CD4-positive, alpha-beta T cell (primary cell): ENCODE measurements around the gene AMZ1. TPM values are rescaled to one million over a fixed set of nuclear protein-coding genes. Genes with fewer than 3 reads are reported as not detected.

ENCODE experiments used
- ATAC-seq: fragments of 200-7000 bp; cut with Tn5 transposase; one replicate; pipeline ENCODE4 v1.10.0; 2022; ENCODE audit warnings: mild to moderate bottlenecking; ENCODE audit not compliant: poor library complexity
- CTCF ChIA-PET: fragments of 350-600 bp; sonication (Branson Sonifier 250); formaldehyde crosslinking; loops from one replicate; lab custom pipeline; 2021; ENCODE audit warnings: antibody characterized with exemption, inconsistent platforms; lab: Charles Lee
- POLR2A ChIA-PET: fragments of 350-600 bp; sonication (Branson Sonifier 250); formaldehyde crosslinking; loops from one replicate; lab custom pipeline; 2021; ENCODE audit warnings: antibody characterized with exemption, inconsistent platforms; lab: Charles Lee
- DNase-seq, 14 experiments: peaks; one replicate each; pipeline ENCODE4 v3.0.0-alpha.2; 2013 to 2020; ENCODE audit warnings: mixed read lengths in 2 of 14
- H3K27ac ChIP-seq, 2 donors: one replicate each; pipeline versions ENCODE4 v1.5.1 to v1.7.0; 2013; ENCODE audit warnings: low read length in 2 of 2, low read depth in 1 of 2, mild to moderate bottlenecking in 1 of 2
- H3K27me3 ChIP-seq, 2 experiments: 1 replicate in 1 of 2; 2 replicates in 1 of 2; pipeline versions ENCODE4 v1.6.1 to v1.7.0; 2013; ENCODE audit warnings: low read length in 2 of 2, control low read depth in 1 of 2, mild to moderate bottlenecking in 1 of 2, moderate library complexity in 1 of 2; ENCODE audit not compliant: insufficient read depth in 2 of 2, control insufficient read depth in 1 of 2
- H3K36me3 ChIP-seq: one replicate; pipeline ENCODE4 v1.6.1; 2013; ENCODE audit warnings: low read length, control low read depth; ENCODE audit not compliant: insufficient read depth
- H3K4me1 ChIP-seq: one replicate; pipeline ENCODE4 v1.6.1; 2013; ENCODE audit warnings: low read length, control low read depth; ENCODE audit not compliant: insufficient read depth
- H3K4me3 ChIP-seq: one replicate; pipeline ENCODE4 v1.5.1; 2013; ENCODE audit warnings: mild to moderate bottlenecking, low read length, moderate library complexity
- H3K9me3 ChIP-seq, 2 experiments: 1 replicate in 1 of 2; 2 replicates in 1 of 2; pipeline versions ENCODE4 v1.6.1 to v1.7.0; 2013; ENCODE audit warnings: low read length in 2 of 2, mild to moderate bottlenecking in 2 of 2, control low read depth in 1 of 2, moderate library complexity in 1 of 2; ENCODE audit not compliant: control insufficient read depth in 1 of 2, insufficient read depth in 1 of 2
- H3K27ac Mint-ChIP-seq: one replicate; pipeline ENCODE4 v1.8.0; 2020; ENCODE audit warnings: mixed read lengths
- H3K27me3 Mint-ChIP-seq: one replicate; pipeline ENCODE4 v1.8.0; 2021; ENCODE audit warnings: mixed read lengths
- H3K36me3 Mint-ChIP-seq: one replicate; pipeline ENCODE4 v1.8.0; 2021; ENCODE audit warnings: low read depth, mixed read lengths
- H3K4me1 Mint-ChIP-seq: one replicate; pipeline ENCODE4 v1.8.0; 2021; ENCODE audit warnings: low read depth, mixed read lengths
- H3K4me3 Mint-ChIP-seq: one replicate; pipeline ENCODE4 v1.8.0; 2020; ENCODE audit warnings: mild to moderate bottlenecking, mixed read lengths
- H3K9me3 Mint-ChIP-seq: one replicate; pipeline ENCODE4 v1.8.0; 2020; ENCODE audit warnings: mixed read lengths
- intact Hi-C, 2 experiments: fragments of 100-400 bp; cut with DNase I in 1 of 2; cut with micrococcal nuclease in 1 of 2; formaldehyde crosslinking; loops; one replicate each; pipeline versions ENCODE4 v1.15.1 to v1.9.0; 2023 to 2025; cut with DNase I, micrococcal nuclease
- total RNA-seq, 174 experiments: library from RNA in 2 of 174; stranded (reverse) in 2 of 174; gene quantifications; one replicate each; pipeline ENCODE4 v1.2.3 and lab custom pipeline; 2021 to 2026
- TF ChIP-seq, protein P1 (sequence below): fragments of 200-600 bp; IDR thresholded peaks from one replicate; pipeline ENCODE4 v1.8.0; 2022; ENCODE audit warnings: antibody characterized with exemption, mild to moderate bottlenecking

Gene AMZ1
- total RNA-seq, 2 experiments from 2014 or later = 0.25 to 0.36 TPM

- H3K36me3 Mint-ChIP-seq = peaks cover 6% of the 10 kb centered on the region
- H3K27me3 ChIP-seq = no peaks in the 10 kb centered on the region
- no peaks in the 10 kb centered on the region for H3K36me3 ChIP-seq
- peak in 1 of 14 experiments; percentile 6 for DNase-seq
- ChIA-PET POLR2A (no interaction called here), CTCF (interaction anchor here (0.9 kb wide), 1 partner anchor 15 kb away, joined by 4 read pairs; no protein-coding TSS in a partner anchor)
- H3K4me3 Mint-ChIP-seq = no peak overlapping the region
- no peaks in the 10 kb centered on the region for H3K27me3 Mint-ChIP-seq
- no peak overlapping the region for H3K27ac ChIP-seq
- no peak for ATAC-seq
- H3K4me1 ChIP-seq = no peaks in the 10 kb centered on the region
- H3K4me3 ChIP-seq = no peak overlapping the region
- intact Hi-C loops = loop anchor here in 1 of 2 experiments (5.0 kb wide), 1 partner anchor 44 kb away; no protein-coding TSS in a partner anchor
- no peaks in the 10 kb centered on the region for H3K9me3 ChIP-seq
- no peak overlapping the region for H3K27ac Mint-ChIP-seq
- TF ChIP-seq, protein P1, sequence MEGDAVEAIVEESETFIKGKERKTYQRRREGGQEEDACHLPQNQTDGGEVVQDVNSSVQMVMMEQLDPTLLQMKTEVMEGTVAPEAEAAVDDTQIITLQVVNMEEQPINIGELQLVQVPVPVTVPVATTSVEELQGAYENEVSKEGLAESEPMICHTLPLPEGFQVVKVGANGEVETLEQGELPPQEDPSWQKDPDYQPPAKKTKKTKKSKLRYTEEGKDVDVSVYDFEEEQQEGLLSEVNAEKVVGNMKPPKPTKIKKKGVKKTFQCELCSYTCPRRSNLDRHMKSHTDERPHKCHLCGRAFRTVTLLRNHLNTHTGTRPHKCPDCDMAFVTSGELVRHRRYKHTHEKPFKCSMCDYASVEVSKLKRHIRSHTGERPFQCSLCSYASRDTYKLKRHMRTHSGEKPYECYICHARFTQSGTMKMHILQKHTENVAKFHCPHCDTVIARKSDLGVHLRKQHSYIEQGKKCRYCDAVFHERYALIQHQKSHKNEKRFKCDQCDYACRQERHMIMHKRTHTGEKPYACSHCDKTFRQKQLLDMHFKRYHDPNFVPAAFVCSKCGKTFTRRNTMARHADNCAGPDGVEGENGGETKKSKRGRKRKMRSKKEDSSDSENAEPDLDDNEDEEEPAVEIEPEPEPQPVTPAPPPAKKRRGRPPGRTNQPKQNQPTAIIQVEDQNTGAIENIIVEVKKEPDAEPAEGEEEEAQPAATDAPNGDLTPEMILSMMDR = no peak
- no peaks in the 10 kb centered on the region for H3K4me1 Mint-ChIP-seq
- H3K9me3 Mint-ChIP-seq = no peaks in the 10 kb centered on the region
These were observed 32.0 kb upstream of the AMZ1 start for GRCh38 chr7:2655870-2656614.

- no peaks in the 10 kb centered on the region for H3K36me3 ChIP-seq
- no peak overlapping the region for H3K27ac Mint-ChIP-seq
- H3K4me3 ChIP-seq = no peak overlapping the region
- POLR2A ChIA-PET = no interaction called here
- H3K27me3 ChIP-seq = no peaks in the 10 kb centered on the region
- TF ChIP-seq, protein P1 = no peak
- ATAC-seq = no peak
- no peak overlapping the region for H3K4me3 Mint-ChIP-seq
- CTCF ChIA-PET = interaction anchor here (0.9 kb wide), 1 partner anchor 13 kb away, joined by 4 read pairs; no protein-coding TSS in a partner anchor
- no peaks in the 10 kb centered on the region for H3K4me1 ChIP-seq
- H3K27ac ChIP-seq = no peak overlapping the region
- DNase-seq = no peak
- intact Hi-C loops = loop anchor here in 1 of 2 experiments (5.0 kb wide), 1 partner anchor 45 kb away; no protein-coding TSS in a partner anchor
- no peaks in the 10 kb centered on the region for H3K9me3 ChIP-seq
- H3K4me1 Mint-ChIP-seq = no peaks in the 10 kb centered on the region
- H3K27me3 Mint-ChIP-seq = no peaks in the 10 kb centered on the region
- peaks cover 6% of the 10 kb centered on the region for H3K36me3 Mint-ChIP-seq
- no peaks in the 10 kb centered on the region for H3K9me3 Mint-ChIP-seq
These were observed 30.8 kb upstream of the AMZ1 start for GRCh38 chr7:2657208-2657607.

DNA sequence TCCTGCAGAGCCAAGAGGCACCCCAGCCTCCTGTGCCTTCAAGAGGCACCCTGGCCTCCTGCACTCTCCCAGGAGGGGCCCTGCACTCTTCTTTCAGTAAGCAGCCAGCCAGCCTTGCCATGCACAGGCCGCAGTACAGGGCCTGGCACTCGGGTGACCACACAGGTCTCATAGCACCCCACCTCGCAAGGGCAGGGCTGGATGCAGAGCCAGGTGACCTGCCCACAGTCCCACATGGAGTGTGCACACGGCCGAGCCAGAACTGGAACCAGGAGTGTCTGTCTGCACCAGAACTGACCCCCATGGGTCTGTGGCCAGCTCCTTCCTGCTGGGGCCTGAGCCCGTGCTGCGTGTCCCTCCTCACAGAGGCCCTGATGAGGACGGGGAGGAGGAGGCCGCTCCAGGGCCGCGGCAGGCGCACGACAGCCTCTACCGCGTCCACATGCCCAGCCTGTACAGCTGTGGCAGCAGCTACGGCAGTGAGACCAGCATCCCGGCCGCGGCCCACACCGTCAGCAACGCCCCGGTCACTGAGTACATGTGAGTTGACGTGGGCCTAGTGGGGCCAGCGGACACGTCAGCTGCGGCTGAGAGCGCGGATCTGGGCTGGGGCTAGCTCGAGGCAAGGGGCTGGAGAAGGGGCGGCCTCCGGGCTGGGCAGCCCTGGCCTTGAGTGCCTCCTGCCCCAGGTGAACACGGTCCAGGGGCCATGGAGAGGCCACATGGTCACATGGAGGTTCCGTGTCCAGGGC, 29.9 kb upstream of the AMZ1 start:
- no peak overlapping the region for H3K4me3 ChIP-seq
- Mint-ChIP-seq H3K4me3 (no peak overlapping the region), H3K27ac (no peak overlapping the region), H3K4me1 (no peaks in the 10 kb centered on the region), H3K9me3 (no peaks in the 10 kb centered on the region), H3K27me3 (no peaks in the 10 kb centered on the region), H3K36me3 (peaks cover 6% of the 10 kb centered on the region)
- H3K27ac ChIP-seq = no peak overlapping the region
- CTCF ChIA-PET = no interaction called here
- intact Hi-C loops = loop anchor here in 1 of 2 experiments (5.0 kb wide), 1 partner anchor 46 kb away; no protein-coding TSS in a partner anchor
- H3K36me3 ChIP-seq = no peaks in the 10 kb centered on the region
- H3K4me1 ChIP-seq = no peaks in the 10 kb centered on the region
- no peaks in the 10 kb centered on the region for H3K9me3 ChIP-seq
- no peak for ATAC-seq
- no peaks in the 10 kb centered on the region for H3K27me3 ChIP-seq
- TF ChIP-seq, protein P1 = no peak
- POLR2A ChIA-PET = no interaction called here
- DNase-seq = no peak
